GM12801 (cell line): Measurements from ENCODE around the gene WRAP73.

Experiments
- CTCF ChIP-seq: IDR thresholded peaks from one replicate; pipeline ENCODE4 v1.5.1; 2011; ENCODE audit warnings: control low read depth; ENCODE audit not compliant: insufficient read length; ENCODE audit errors: extremely low read depth

Gene WRAP73

GRCh38 chr1:3688356-3689137 is 38.6 kb upstream of the WRAP73 start:
- no peak for TF ChIP-seq CTCF

- TF ChIP-seq CTCF: no peak
Measured at GRCh38 chr1:3687504-3687903, 37.6 kb upstream of the WRAP73 start.

GRCh38 chr1:3685906-3686305 is 36.0 kb upstream of the WRAP73 start:
- no peak for TF ChIP-seq CTCF

GRCh38 chr1:3685222-3685621 is 35.3 kb upstream of the WRAP73 start:
- TF ChIP-seq CTCF: no peak

- TF ChIP-seq CTCF: no peak
Measured at GRCh38 chr1:3683992-3684391, 34.1 kb upstream of the WRAP73 start.

- TF ChIP-seq CTCF: no peak
Measured at GRCh38 chr1:3683197-3683596, 33.3 kb upstream of the WRAP73 start.

- no peak for TF ChIP-seq CTCF
Measured at GRCh38 chr1:3681898-3682806, 32.2 kb upstream of the WRAP73 start.
